PFSK-1 (cell line): ENCODE measurements around the gene OGFOD3.

Source experiments
- FOXP2 ChIP-seq: optimal IDR thresholded peaks from 2 replicates; pipeline ENCODE3; 2011; ENCODE audit warnings: borderline replicate concordance, control low read depth, inconsistent platforms; ENCODE audit not compliant: insufficient read depth; ENCODE audit errors: extremely low read length, extremely low read depth
- POLR2AphosphoS5 ChIP-seq: IDR thresholded peaks from 2 replicates; pipeline ENCODE4 v1.6.1; 2012; ENCODE audit warnings: low read depth, mild to moderate bottlenecking, control low read depth, low read length, moderate library complexity
- REST ChIP-seq, 2 experiments: IDR thresholded peaks; 2 replicates each; pipeline versions ENCODE4 v1.6.1 to v1.8.0; 2011 to 2012; ENCODE audit warnings: low read depth in 2 of 2, low read length in 2 of 2, control low read depth in 1 of 2, inconsistent platforms in 1 of 2, mild to moderate bottlenecking in 1 of 2, moderate library complexity in 1 of 2; ENCODE audit not compliant: insufficient read depth in 1 of 2
- SIN3A ChIP-seq: IDR thresholded peaks from 2 replicates; pipeline ENCODE4 v1.6.1; 2012; ENCODE audit warnings: mild to moderate bottlenecking, low read length, moderate library complexity, borderline replicate concordance; ENCODE audit not compliant: insufficient read depth
- TAF1 ChIP-seq: IDR thresholded peaks from 2 replicates; pipeline ENCODE4 v1.6.1; 2012; ENCODE audit warnings: low read length, control low read depth, borderline replicate concordance; ENCODE audit not compliant: insufficient read depth

The OGFOD3 gene

GRCh38 chr17:82444941-82445521 lies 26.6 kb upstream of the OGFOD3 start:
- TF ChIP-seq REST (IDR thresholded peaks at IDR 0.05; ENCODE audit: insufficient read depth in 1 of 2, low read depth in 2 of 2, low read length in 2 of 2) (no peak), POLR2AphosphoS5 (no peak), TAF1 (no peak), FOXP2 (no peak), SIN3A (no peak)

- TF ChIP-seq REST (IDR thresholded peaks at IDR 0.05; ENCODE audit: insufficient read depth in 1 of 2, low read depth in 2 of 2, low read length in 2 of 2) = no peak
- TF ChIP-seq POLR2AphosphoS5 = no peak
- no peak for TF ChIP-seq TAF1
- no peak for TF ChIP-seq FOXP2
- TF ChIP-seq SIN3A = no peak
Measured at GRCh38 chr17:82444284-82444893, 26.0 kb upstream of the OGFOD3 start.

GRCh38 chr17:82443465-82444283 lies 25.3 kb upstream of the OGFOD3 start:
- no peak for TF ChIP-seq FOXP2
- TF ChIP-seq REST (IDR thresholded peaks at IDR 0.05; ENCODE audit: insufficient read depth in 1 of 2, low read depth in 2 of 2, low read length in 2 of 2) = no peak
- TF ChIP-seq POLR2AphosphoS5 = no peak
- no peak for TF ChIP-seq SIN3A
- no peak for TF ChIP-seq TAF1

GRCh38 chr17:82442643-82443464 lies 24.5 kb upstream of the OGFOD3 start:
- TF ChIP-seq POLR2AphosphoS5 = no peak

- no peak for TF ChIP-seq FOXP2
- TF ChIP-seq TAF1 = no peak
- TF ChIP-seq REST (IDR thresholded peaks at IDR 0.05; ENCODE audit: insufficient read depth in 1 of 2, low read depth in 2 of 2, low read length in 2 of 2) = no peak
Measured at GRCh38 chr17:82441691-82442487, 23.5 kb upstream of the OGFOD3 start.
